Measurements from ENCODE around the gene TMEM150C.
A peak's percentile ranks its signal among the peaks of the same experiment; 100 is the strongest.

Gene TMEM150C

DNA sequence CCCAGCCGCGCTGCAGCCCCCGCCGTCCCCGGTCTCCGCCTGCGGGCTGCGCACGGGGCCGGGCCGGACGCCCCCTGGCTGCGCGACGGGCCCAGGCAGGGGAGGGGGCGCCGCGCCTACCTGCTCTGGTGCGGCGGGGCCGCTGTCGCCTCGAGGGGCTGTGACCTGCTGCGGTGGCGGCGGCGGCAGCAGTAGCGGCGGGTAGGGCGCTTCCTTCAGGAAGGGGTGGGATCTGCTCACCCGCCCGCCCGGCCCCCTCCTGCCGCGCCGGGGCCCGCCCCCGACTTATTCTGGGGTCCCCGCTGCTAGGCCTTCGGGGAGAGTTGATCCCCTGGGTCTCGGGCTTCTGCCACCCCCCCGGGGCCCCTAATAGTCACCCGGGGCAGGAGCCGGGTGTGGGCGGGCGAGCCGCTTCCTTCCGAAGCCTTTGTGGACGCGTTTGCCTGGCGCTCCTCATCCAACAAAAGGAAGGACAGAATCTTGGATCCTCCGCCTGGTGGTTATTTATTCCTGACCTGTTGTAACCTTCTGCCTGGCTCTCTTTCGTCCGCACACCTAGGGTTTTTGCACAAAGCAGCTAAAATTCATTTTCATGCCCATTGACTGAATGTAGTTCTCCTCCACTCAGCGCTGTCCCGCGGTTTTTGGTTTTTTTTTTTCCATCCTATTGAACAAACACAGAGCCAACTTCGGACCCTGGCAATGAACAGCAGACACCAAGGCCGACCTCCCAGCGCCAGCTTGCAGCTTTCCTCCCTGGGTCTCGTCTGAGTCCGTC, at the start of gene TMEM150C:
TMEM150C (minus strand) TSS at position 203 of the 778 bp plus-strand sequence. CDS start 57,331 bp downstream, outside the sequence.
- peak; percentile 16 for DNase-seq

DNA sequence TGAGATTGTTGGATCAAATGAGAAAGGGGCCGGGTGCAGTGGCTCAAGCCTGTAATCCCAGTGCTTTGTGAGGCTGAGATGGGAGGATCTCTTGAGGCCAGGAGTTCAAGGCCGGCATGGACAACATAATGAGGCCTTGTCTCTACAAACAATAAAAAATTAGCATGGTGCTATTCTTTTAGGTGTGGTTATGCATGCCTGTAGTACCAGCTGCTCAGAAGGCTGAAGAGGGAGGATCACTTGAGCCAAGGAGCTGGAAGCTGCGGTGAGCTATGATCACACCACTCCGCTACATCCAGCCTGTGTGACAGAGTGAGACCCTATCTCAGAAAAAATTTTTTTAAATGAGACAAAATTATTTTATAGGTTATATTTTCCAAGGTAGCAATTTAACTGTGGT, 49.7 kb upstream of the TMEM150C start:
- DNase-seq: no peak

DNA sequence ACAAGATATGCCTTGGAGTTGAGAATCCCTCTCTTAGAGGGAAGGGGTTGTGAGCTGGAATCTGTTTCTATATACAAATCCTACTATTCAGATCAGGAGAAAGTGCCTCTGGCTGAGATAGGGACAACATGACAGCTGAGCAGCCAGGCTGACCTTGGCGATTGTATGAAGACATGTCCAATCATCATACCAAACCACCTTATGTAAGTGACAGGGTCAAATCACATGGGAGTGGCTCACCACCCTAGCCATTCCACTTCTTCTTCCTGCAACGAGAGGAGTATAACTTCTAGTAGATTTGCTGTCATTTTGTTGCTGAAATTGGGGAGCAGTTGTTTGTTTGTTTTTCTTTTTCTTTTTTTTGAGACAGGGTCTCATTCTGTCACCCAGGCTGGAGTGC, 48.3 kb upstream of the TMEM150C start:
- no peak for DNase-seq

DNA sequence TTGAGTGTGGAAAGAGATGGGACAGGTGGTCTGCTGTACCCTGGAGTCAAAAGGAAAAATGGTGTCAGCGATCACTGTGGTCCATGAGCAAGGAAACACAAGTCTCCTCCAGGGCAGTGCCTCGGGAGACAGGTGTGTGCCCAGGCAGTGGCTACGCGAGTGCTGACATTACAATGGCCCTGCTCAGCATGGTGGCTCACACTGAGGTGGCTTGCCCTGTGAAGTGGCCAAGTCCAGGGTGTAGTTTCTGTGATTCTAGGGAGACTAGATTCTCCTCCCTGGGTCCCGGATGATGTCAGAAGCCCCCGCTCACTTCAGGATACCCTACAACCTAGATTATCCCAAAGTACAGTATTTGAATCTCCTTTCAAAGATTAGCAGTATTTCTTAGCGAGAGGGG, 44.8 kb upstream of the TMEM150C start:
- DNase-seq: no peak

DNA sequence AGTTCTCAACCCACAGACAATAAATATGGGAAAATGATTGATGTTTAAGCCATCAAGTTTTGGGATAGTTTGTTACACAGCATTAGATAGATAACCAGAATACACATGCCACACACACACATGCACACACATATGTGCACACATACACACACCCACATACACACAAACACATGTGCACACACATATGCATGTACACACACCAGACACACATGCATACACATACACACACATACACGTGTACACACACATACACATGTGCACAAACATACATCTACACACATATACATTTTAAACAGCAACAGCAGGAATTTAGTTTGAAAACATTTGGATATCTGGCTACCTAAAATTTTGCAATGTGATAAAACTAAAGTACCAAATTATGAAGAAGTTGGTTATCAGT, 42.7 kb upstream of the TMEM150C start:
- DNase-seq: no peak

DNA sequence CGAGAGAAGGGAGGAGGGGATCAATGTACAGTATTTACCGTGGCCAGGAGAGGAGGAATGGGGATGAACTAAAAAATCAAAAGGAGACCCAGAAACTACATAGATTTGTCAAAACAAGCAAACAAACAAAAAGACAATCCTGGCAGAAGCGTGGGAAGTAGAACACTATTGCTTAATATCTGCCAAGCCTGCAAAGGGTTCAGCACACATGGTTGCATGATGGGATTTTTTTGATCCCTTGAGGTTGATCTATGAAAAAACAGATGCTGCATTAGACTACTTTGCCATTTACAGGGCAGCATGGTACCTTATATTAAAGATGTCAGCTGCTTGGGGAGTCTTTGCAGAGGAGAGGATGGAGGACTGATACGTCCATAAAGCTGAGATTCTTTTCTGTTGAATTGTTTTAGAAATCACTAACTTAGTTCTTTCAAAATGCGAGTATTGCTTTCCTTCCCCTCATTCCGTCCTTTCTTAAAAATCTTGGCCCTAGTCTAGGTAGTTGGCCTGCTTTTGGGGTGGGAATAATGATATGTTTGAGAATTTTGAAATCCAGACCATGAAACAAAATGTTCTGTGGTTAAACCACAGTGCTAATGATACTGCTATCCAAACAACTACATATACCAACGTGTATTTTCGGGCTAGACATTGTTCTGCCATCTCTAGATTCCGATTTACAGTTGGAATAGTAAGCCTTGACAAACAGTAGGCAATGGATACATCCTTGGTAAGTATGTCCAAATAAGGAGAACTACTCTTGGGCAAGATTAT, 39.6 kb upstream of the TMEM150C start:
- no peak for DNase-seq

DNA sequence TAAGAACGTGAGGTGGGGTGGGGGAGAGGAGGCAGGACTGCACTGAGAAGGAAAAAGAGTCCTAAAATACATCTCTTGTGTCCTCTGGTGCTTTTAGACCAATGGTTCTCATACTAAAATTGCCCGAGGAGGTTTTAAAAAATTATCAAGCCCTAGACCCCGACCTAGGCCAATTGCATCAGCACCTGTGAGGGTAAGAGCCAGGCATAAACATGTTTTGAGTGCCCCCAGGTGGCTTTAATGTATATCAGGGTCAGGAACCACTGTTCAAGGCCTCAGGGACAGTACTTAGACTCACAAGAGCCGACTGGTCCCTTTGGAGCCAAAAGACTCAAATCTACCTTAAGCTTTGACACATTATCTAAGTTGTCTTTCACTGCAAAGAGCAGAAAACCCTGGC, 37.5 kb upstream of the TMEM150C start:
- no peak for DNase-seq

DNA sequence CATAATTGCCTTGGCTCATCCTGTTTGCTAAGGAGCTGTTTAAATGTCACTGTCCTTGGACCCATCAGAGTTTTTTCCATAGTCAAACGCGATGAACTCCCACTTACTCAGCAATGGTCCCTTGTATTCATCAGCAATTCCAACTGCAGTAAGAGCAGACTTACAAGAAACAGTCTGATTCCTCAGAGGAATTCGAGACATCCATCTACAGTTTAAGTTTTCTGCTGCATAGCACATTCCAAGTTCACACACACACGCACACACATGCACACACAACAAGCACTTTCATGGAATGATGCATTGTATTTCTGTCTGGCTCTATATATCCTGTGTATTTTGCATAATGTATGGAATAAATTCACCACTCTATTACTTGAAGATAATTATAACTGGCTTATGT, 32.7 kb upstream of the TMEM150C start:
- no peak for DNase-seq

DNA sequence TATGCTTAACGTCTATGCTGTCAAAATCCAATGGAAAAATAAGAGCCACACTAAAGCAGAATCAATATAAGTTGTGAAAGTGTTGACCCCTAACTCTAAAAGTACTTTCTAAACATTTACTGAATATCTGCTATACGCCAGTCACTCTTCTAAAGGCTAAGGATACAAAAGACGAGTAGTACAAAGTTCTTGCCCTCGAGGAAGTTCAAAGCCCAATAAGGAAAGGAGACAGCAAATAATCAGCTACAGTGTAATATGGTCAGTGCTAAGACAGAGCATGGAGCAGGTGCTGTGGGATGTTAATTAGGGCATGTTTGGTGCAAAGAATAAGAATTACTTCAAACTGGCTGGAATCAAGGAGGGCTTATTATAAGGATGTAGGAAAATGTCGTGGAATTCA, 31.6 kb upstream of the TMEM150C start:
- DNase-seq: no peak

DNA sequence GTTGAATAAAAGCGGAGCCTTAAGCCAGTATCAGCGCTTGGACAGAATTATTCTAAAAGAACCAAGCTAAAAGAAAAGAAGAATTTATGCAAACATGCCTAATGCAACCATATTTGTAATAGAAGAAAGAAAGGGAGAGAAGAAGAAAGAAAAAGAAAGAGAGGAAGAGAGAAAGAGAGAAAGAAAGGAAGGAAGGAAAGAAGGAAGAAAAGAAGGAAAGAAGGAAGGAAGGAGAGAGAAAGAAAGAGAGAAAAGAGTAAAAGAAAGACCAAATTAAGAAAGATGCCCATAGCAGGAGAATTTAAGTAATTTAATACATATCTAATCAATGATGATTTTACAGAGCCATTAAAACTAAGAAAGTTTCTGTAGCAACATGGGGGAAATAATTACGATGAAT, 30.9 kb upstream of the TMEM150C start:
- DNase-seq: no peak

DNA sequence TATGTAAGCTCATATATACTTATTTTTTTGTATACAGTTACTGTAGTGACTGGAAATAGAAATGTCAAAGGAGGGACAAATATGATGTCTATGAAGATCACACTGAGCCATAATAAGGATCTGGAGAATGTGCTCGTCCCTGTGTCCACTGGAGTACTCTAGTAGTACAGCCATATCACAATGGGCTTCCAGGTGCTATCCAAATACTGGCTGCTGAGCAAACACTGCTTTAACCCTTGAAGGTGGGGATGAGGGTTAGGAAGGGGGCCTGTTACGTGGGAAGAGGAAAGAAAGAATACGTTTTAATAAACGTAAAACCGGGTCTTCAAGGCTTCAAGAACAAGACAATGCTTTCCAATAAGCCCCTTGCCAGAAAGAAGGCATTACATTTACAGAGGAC, 29.8 kb upstream of the TMEM150C start:
- DNase-seq: no peak

DNA sequence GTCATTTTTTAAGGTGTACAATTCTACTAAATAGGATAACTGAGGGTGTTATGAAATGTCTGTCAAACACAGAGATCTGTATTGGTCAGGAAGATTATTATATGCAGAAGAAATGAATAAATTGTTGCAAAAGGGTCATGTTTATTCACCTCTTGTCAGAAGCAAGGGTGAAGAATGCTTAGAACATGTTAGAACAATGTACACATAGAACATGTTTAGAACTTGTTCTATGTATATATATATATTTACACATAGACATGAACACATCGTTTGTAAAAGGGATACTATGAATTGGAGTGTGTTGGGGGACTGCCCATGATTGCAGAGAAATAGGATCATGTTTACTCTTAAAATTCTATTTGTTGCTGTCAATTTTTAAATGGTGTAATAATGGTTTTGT, 28.0 kb upstream of the TMEM150C start:
- no peak for DNase-seq

DNA sequence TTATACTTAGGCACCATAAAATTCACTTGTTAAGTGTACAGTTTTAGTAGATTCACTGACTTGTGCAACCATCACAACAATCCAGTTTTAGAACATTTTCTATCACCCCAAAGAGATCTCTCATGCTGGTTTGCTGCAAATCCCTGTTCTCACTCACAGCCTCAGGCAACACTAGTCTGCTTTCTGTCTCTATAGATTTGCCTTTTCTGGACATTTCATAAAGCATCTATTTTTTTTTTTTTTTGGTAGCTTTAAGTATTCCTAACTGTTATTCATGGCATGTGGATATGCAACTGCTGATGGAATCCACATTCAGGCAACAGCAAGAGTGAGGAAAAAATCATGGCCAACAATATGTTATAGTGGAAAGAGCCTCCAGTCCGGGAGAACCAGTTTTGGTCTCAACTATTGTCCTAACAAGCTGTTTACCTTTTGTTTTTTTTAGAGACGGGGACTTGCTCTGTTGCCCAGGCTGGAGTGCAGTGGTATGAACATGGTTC, 27.0 kb upstream of the TMEM150C start:
- no peak for DNase-seq

DNA sequence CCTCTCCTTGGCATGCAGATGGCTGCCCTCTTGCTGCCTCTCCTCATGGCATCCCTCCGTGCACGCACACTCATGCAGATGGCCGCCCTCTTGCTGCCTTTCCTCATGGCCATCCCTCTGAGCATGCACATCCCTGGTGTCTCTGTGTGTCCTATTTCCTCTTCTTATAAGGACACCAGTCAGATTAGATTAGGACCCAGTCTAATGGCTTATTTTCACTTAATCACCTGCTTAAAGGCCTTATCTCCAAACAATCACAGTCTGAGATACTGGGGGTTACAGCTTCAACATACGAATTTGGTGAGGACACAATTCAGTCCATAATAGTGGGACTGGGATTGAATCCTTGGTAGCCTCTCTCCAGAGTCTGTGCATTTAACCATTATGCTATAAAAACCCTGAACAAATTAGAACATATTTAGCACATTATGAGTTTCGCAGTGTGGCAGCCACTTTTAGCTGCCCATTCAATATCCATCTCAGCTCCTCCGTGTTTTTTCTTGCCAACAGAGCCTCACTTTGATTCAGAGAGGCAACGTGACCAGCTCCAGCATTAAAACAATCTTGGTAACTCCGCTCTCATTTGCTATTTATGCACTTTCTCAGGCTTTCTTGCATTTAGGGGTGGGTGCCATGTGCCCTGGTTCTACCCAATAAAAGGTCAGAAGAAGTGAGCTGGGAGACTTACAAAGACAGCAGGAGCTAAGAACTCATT, 26.2 kb upstream of the TMEM150C start:
- no peak for DNase-seq

DNA sequence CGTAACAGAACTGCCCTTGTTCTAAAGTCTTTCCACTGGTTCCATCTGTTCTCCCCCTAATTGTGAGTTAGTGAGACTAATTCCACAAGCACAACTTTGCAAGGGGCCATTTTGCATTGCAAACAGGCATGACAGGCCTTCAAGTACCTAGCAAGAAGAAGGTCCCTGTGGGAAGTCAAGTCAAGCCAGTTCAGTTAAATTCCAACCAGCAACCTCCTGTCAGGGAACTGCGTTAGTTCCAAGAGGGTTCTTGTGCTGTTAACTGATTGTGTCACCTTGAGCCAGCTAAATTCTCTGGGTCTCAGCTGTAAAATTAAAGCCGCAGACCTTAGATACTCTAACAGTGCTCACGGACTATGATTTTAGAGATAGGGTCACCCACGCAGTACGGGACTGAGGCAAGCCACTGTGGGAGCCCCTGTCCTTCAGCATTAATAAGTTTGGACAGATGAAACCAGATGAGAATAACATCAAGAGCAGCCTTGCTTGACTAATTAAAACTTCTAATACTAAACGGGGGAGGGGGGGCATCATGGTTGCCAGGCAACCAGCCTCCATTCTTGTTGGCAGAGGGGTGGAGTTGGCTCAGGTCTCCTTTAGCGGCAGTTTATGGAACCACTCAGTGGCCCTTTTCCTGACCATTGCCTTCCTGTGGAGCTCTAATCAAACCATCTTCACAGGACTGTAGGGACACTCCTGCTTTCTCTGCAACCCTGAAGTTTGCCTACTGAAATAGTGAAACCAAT, 24.1 kb upstream of the TMEM150C start:
- DNase-seq: no peak

DNA sequence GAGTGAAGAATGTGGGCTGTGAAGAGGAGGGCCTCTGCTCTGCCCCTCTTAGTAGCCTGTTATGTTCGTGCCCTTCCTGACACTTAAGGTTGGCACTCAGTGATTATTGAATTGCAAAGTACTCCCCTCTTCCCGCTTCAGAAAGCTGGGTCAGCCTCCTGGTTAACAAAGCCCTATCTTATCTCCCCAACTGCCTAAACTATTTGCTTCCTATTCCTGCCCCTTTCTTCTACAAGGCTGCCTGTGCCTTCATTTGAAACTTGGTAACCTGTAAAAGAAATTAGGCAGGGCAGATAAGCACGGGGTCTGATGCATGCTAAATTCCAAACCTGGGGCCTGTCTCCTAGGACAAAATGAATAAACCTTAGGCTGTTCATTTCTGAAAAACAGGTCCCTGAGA, 23.1 kb upstream of the TMEM150C start:
- DNase-seq: no peak

DNA sequence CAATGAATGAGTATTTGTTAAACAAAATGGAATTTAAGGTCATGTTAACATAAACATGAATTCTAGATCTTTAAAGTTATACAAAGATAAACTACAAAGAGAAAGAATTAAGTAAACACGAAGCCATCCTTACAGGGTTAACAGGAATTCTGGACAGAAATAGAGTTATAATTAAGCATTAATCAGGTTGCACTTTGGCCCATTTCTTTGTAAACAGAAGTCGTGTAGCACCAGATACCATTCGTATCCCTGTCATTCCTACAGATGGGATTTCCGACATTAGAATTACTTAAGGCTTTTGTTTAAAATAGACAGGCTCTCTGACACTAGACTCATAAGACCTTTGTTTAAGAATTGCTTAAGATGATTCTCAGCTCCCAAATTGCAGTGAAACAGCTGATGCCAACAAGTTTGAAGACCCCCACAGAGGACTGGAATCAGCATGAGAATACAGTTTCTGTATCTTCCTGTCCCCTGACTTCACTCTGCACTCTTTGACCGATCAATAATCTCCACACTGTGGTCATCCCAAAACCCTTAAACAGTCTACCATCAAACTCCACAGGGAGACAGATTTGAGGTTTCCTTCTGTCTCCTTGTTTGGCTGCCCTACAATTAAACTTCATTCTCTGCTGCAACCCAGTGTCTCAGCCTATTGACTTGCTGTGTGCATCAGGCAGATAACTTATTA, 22.3 kb upstream of the TMEM150C start:
- DNase-seq: no peak

DNA sequence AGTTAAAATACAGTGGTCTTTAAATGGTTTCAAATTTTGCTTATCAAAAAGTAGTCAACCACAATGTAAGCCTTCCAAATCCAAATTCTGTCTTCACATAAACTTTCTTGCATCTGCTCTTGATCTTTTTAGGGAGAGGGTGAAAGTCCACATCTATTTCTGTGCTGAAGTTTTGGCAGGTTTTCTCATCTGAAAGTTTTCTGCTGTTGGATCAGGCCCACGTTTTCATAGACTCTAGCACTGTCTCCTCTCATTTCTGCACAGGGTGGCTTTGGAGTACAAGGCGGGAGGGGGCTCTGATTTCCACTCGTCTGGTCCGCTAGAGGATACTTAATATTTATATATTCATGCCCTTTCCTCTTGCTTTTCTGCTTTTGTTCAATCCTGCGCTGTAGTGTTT, 18.1 kb upstream of the TMEM150C start:
- no peak for DNase-seq

DNA sequence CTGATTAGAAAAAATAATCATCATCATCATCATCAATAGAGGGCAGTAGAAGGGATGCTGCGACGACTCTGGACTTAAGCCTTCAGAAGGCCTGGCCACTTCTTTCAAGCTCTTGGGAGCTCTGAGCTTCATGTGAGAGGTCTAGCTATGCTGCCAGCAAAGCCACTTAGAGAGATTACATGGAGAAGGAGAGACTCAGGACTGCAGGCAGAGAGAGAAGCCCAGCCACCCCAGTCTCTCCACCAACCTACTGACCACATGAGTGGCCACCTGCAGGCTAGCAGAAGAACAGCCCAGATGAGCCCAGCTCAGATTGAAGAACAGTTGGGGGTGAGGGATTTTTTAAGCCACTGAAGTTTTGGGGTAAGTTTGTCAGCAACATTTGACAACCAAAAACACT, 17.1 kb upstream of the TMEM150C start:
- DNase-seq: no peak

DNA sequence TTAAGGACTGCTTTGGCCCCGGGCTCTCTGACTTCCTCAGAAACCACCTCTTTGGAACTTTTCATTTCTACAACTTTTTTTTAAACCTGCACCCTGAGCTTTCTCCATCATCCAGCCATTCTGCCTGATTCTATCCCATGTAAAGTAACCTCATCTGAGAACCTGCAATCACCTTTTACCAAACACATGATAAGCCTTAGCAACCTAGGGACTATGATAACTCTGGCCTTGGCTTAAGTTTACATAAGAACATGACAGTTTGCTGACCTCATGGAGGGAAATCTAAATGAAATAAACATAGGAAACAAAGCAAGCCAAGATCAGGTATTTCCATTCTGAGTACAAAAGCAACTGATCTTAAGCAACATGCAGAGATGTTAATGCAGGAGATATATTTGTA, 15.7 kb upstream of the TMEM150C start:
- no peak for DNase-seq

DNA sequence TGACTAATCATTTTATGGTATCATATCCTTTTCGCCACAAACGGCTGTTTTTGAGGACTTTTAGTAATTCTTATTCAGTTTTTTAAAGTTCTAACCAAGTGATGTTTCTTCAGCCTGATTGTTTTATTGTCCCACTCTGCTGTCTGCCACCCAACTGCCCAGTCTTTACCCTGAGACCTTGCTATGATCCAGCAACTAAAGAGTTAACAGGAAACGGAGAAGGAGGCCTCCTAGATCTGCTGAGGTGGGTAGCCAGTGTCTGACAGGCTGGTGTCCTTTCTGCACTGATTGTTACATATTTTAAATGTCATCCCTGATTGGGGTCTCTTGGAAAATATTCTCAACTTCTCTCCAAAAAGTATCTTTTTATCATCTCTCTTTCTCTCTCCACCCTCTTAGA, 7.9 kb upstream of the TMEM150C start:
- no peak for DNase-seq

DNA sequence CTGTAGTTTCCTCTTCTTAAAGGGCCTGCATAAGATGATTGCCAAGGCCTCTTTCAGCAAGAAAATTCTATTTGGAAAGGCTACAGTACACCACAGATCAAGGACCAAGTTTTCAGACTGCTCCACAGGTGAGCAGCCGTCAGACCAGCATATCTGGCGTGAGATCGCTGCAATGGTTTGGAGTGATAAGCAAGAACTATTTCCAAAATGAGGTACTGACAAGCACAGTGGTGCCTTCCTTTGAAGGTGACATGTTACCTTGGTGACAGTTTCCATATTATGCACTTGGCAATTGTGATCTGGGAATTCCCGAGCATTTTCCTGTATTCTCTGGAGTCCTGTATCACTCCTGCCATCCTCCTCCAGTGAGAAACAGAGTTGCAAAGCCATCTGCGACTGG, 7.3 kb upstream of the TMEM150C start:
- DNase-seq: no peak

Data from activated CD8-positive, alpha-beta memory T cell treated with anti-CD3 and anti-CD28 coated beads, Interleukin-2, amount 50 U/mL, for 4 hours (primary cell).